ENCODE measurements around the gene SPIN1.
"Not testable (repeated sequence)": the region's sequence is repeated elsewhere in the genome, so short reads cannot be mapped to it uniquely, and the experiment has no call there.

SPIN1 gene

DNA sequence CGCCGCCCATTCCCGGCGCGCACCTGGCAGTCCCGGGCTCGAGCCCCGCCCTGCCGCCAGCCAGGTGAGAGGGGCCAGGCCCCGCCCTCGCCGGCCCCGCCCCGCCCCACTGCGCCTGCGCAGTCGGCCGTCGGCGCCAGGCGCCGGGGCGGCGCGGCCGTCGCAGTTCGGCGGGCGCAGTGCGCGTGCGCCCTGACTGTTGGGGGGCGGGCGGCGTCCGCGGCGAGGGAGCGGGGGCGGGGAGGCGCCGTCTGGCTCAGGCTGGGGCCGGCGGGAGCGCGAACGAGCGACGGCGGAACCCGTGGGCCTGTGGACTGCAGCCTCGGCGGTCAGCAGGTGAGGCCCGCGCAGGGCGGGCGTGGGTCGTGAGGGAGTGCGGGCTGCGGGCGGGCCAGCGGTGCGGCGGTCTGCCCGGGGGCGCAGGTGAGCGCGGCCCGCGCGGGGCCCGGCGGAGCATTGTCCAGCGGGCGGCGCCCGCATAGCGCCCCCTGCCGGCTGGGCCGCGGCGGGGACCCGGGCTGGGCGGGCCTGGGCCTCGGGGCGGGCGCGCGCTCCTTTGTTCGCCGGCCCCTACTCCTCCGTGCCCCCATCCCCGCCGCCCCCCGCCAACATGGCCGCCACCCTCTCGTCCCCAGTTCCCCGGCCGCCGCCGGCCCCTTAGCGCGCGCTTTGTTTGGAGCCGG is at the start of gene SPIN1:
TSS of gene SPIN1 (plus strand) at position 242 of the 683 bp plus-strand sequence. CDS start 38,096 bp downstream, outside the sequence.
- peak; percentile 23 for DNase-seq

DNA sequence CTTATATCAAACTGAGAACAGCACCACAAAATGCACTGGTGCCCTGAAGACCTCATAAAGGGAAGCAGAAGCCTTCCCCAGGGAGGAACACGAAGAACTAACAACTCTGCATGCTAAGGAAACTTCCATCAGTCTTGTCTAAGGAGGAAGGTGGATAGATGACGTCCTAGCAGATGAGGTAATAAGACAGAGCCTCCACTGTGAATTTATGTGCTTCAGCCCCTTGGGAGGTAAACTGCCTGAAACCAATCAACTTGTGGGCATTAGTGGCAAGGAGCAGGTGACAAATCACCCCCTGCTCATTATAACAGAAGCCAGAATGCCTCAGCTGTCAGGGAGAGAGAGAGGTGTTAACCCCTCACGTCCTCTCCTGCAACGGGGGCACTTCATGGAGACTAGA is 48.9 kb upstream of the SPIN1 start:
- no peak for DNase-seq

DNA sequence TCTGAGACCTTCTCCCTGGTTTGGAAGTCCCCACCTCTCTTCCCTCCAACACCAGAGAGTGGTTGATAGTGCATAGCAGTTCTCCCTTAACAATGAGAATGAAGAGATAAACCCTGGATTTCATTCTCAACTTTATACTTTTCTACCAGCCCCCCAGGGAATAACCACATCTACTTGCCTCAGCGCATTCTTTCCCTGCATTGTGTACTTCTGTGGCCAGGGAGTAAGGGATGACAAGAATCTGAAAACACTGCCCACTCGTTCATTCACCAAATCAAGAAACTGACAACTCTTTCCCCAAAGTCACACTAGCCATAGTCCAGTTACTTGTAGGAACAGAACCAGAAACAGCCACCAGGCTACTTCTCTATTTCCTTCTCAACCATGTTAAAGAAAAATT is 46.0 kb upstream of the SPIN1 start:
- no peak for DNase-seq

DNA sequence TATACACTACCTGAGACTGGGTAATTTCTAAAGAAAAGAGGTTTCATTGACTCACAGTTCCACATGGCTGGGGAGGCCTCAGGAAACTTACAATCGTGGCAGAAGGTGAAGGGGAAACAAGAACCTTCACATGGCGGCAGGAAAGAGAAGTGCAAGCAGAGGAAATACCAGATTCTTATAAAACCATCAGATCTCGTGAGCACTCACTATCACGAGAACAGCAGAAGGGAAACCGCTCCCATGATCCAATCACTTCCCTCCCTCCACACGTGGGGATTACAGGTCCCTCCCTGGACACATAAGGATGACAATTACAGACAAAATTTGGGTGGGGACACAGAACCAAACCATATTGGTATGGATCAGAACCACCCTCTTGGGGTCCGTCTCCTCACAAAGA is 44.2 kb upstream of the SPIN1 start:
- DNase-seq, result no peak

DNA sequence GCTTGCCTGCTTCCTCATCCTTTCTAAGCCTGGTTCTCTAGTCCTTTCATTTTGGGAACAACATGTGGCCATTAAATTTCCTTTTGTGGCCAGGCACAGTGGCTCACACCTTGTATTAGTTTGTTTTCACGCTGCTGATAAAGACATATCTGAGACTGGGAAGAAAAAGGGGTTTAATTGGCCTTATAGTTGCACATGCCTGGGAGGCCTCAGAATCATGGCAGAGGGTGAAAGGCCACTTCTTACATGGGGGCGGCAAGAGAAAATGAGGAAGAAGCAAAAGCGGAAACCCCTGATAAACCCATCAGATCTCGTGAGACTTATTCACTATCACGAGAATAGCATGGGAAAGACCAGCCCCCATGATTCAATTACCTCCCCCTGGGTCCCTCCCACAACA is 37.9 kb upstream of the SPIN1 start:
- DNase-seq, result not testable (repeated sequence)

DNA sequence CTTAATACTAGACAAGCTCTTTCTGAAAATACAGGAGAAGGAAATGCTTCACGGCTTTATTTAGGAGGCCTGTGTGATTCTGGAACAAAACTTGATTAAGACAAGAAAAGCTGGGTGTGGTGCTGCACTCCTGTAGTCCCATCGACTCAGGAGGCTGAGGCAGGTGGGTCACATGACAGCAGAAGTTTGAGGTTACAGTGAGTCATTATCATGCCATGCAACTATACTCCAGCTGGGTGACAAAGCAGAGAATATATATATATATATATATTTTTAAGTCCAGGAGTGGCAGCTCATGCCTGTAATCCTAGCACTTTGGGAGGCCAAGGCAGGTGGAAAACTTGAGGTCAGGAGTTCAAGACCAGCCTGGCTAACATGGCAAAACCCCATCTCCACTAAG is 33.1 kb upstream of the SPIN1 start:
- DNase-seq, result no peak

DNA sequence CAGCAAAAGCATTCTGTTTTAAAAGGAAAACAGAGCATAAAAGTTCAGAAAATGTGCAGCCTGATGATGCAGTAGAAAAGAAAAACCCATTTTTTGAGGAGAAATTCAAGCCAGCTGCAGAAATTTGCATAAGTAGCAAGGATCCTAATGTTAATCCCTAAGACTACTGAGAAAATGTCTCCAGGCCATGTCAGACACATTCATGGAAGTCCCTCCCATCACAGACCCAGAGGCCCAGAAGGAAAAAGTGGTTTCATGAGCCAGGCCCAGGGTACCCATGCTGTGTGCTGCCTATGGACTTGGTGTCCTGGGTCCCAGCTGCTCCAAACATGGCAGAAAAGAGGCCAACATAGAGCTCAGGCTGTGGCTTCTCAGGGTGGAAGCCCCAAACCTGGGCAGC is 31.0 kb upstream of the SPIN1 start:
- not testable (repeated sequence) for DNase-seq

DNA sequence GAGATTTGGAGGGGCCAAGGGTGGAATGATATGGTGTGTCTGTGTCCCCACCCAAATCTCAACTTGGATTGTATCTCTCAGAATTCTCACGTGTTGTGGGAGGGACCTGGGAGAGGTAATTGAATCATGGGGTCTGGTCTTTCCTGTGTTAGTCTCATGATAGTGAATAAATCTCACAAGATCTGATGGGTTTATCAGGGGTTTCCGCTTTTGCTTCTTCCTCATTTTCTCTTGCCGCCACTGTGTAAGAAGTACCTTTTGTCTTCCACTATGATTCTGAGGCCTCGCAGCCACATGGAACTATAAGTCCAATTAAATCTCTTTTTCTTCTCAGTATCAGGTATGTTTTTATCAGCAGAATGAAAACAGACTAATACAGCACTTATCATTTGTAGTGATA is 29.5 kb upstream of the SPIN1 start:
- no peak for DNase-seq

DNA sequence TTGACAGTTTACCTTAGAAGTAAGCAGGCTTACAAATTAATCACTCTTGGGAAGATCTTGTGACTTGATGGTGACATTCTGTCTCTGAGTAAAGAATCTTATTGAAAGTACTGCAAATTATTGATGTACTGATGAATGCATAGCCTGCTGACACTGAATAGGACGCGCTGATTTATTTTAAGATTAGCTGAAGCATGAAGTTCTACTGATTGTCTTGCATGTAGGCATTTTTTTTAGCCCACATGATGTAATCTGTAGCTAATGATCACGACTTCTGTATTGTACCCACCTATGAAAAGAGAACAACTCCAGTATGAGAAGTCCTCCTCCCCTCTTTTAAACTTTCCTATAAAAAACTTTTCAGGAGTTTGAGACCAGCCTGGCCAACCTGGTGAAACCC is 28.3 kb upstream of the SPIN1 start:
- no peak for DNase-seq

DNA sequence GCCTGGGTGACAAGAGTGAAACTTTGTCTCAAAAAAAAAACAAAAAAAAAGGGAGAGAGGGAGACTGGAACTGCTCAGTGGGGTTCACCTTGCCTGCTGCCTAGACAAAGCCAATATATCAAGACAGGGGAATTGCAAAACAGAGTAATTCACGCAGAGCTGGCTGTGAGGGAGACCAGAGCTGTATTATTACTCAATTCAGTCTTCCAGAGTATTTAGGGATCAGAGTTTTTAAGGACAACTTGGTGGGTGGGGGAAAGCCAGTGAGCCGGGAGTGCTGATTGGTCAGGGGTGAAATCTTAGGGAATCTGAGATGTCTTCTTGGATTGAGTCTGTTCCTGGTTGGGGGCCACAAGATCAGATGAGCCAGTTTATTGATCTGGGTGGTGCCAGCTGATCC is 25.6 kb upstream of the SPIN1 start:
- DNase-seq, result no peak

DNA sequence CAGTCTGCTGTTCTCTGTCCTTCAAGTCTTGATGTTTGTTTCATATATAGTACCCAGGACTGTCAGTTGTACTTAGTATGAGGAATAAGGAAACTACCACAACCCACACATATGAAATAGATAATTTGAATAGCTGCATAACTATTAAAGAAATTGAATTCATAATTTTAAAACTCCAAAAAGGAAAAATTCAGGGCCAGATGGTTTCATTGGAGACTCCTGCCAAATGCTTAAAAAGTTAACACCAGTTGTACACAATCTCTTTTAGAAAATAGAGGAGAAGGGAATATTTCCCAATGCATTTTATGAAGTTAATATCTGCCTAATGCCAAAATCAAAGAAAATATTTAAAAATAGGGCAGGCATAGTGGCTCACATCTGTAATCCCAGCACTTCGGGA is 24.6 kb upstream of the SPIN1 start:
- no peak for DNase-seq

DNA sequence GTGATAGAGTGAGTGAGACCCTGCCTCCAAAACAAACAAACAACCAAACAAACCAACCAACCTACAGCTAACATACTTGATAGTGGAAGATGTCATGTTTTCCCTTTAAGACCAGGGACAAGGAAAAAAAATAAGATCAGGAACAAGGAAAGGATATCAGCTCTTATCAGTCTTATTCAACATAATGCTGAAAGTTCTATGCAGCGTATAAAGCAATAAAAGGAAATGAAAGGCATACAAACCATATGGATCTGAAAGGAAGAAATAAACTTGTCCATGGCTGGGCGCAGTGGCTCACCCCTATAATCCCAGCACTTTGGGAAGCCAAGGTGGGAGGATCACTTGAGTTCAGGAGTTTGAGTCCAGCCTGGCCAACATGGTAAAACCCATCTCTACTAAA is 23.5 kb upstream of the SPIN1 start:
- DNase-seq, result no peak

DNA sequence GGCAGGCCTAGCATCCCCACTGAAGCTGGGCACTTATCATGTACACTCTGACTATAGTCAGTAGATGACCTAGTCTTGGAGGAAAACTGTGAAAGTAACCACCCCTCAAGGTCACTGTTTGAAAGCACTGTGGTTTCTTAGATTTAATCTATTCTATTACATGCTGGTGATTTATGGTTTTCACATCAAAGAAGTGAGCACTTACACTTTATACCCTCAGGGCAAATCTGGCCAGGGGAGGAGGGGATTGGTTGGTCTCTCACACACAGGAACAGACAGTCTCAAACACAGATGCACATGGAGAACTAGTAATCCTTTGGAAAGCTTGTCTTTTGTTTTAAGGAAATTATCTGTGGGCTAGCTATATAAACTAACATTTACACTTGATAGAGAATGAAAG is 17.9 kb upstream of the SPIN1 start:
- no peak for DNase-seq

DNA sequence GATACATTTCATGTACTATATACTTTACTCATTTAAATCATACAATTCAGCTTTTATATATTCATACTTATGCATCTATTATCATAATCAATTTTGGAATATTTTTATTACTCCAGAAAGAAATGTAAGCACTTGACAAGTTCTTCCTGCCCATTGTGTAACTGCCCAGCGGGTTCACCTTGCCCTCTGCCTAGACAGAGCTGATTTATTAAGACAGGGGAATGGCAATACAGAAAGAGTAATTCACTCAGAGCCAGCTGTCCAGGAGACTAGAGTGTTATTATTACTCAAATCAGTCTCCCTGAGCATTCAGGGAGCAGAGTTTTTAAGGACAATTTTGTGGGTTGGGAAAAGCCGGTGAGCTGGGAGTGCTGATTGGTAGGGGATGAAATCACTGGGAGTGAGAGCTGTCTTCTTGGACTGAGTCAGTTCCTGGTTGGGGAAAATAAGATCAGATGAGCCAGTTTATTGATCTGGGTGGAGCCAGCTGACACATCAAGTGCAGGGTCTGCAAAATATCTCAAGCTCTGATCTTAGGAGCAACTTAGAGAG is 16.1 kb upstream of the SPIN1 start:
- no peak for DNase-seq

DNA sequence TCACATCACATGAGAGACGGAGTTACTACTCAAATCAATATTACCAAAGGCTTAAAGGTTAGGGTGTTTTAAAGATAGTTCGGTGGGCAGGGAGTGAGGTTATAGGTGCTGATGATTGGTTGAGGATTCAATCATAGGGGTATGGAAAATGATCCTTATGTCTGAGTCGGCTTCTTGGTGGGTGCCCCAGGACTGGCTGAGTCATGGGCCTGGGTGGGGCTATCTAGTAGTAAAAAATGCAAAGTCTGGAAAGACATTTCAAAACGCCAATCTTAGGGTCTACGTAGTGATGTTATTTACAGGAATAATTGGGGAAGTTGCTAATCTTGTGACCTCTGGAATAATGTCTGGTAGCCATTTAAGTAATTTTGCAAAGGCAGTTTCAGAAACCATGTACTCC is 15.2 kb upstream of the SPIN1 start:
- DNase-seq, result no peak

DNA sequence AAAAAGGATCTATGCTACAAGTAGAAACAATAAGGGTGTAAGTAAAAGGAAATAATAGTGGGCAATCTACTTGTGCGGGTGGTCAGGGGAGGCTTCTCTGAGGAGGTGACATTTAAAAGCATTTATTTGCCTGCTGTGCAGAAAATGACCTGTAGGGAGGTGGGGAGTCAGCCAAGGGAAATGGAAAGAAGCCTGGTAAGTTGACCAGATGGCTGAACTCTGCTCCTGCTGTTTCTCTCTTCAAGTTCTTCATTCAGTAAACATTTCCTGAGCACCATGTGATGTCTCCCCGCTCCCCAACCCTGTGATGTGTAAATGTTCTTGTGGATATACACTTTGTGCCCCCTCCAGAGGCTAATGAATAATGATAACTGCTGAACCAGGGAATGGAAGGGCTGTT is 9.9 kb upstream of the SPIN1 start:
- DNase-seq, result no peak

DNA sequence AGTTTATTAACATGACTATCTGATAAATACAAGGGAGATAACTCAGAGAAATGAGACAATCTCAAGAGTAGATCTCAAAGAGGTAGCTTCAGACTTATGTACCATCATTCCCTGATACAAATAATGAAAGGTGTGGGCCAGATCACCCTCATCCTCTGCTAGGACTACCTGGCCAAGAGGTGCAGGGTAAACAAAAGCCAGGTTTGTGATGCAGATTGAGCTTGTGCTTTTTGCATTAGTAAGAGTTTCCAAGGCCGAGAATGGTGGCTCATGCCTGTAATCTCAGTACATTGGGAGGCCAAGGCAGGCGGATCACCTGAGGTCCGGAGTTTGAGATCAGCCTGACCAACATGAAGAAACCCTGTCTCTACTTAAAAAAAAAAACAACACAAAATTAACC is 8.9 kb upstream of the SPIN1 start:
- DNase-seq, result no peak

DNA sequence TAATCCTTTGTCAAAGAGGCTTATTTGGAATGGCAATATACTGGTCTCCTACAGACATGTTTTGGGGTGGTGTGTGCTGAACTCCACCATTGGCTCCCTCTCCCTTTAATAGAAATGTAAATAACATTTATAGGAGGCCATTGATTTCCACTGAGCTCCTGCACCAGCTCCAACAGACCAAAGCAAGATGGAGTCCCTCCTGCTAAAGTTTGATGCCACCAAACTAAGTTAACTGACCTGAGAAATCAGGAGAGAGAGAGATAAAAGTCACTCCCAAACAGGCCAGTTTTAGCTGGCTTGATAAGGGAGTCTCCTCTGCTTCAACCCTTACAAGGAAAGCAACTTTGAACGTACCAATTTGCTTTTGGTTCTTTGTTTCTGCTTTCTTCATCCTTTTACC is 8.1 kb upstream of the SPIN1 start:
- no peak for DNase-seq

DNA sequence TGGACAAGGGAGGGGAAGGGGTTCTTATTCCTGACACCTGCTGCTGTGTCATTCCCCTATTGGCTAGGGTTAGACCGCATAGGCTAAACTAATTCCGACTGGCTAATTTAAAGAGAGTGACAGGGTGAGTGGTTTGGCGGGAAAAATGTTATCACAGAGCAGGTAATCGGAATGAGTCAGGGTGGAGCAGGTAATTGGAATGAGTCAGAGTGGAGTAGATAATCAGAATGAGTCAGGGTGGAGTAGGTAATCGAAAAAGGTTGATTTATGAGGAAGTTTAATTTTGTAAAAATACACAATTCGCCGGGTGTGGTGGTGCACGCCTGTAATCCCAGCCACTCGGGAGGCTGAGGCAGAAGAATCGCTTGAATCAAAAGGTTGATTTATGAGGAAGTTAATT is 6.9 kb upstream of the SPIN1 start:
- not testable (repeated sequence) for DNase-seq

DNA sequence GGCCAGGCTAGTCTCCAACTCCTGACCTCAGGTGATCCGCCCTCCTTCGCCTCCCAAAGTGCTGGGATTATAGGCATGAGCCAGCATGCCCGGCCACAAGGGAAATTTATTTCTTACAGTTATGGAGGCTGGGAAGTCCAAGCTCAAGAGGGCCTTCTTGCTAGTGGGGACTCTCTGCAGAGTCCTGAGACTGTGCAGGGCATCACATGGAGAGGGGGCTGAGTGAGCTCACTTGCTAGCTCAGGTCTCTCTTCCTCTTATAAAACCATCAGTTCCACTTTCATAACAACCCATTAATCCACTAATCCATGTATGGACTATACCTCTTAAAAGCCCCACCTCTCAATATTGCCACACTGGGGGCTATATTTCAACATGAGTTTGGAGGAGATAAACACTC is 5.1 kb upstream of the SPIN1 start:
- DNase-seq, result no peak

DNA sequence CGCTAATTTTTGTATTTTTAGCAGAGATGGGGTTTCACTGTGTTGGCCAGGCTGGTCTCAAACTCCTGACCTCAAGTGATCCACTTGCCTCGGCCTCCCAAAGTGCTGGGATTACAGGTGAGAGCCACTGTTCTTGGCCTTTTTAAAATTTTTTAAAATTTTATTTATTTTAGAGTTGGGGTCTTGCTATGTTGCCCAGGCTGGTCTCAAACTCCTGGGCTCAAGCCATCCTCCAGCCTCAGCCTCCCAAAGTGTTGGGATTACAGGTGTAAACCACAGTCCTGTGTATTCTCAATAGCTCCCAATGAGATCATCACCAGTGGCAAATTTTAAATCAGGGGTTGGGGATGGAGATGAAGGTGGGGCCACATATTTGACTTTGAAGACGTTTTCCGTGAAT is 2.1 kb upstream of the SPIN1 start:
- not testable (repeated sequence) for DNase-seq

DNA sequence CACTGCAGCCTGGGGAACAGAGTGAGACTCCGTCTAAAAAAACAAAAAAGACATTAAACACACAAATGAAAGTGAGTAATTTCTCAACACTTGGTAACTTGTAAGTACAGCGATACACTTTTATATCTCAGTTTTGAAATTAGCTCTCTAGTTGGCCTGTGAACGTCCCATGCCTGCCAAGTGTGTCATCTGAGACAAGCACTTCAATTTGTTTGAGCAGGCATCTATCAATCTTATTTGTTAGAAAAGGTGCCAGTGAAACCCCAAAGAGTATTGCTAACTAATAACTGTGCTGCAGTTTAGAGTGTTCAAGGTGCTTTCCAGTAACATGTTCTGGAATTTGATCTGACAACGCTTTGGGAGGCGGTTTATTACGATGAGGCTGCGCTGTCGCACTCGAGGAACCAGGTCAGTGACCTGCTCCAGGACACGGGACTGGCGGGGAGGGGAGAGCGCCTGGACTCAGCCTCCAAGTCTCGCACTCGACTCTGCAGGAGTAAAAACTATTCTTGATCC is 1.1 kb upstream of the SPIN1 start:
- DNase-seq, result no peak

DNA sequence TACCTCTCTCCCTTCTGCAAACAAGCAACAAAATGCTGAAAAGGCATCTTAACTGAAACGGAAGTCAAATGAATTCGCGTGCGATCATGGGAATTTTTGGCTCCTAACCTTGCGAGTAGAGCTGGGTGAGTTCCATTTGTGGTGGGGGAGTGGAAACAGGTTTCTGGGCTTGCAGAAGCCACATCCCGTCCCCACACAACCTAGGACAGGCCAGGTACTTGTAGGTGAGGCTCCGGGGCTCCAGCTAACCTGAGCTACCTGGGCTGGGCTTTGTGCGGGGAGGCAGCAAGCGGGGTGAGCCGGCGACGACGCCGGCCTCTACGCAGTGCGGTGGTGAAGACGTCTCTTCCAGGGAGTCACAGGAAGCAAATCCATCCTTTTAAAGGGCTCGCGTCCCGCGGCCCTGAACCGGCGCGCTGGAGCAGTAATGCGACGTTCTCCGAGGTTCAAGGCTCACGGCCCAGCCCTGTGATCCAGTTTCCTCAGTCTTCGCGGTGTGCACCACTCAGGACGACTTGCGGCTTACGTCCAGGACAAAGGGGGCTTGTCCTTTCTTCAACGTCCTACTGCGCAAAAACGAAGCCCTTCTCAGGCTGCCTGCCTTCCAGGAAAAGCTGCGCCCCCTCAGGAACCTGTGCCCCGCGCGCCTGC is 567 bp upstream of the SPIN1 start:
- DNase-seq, result peak; percentile 3

DNA sequence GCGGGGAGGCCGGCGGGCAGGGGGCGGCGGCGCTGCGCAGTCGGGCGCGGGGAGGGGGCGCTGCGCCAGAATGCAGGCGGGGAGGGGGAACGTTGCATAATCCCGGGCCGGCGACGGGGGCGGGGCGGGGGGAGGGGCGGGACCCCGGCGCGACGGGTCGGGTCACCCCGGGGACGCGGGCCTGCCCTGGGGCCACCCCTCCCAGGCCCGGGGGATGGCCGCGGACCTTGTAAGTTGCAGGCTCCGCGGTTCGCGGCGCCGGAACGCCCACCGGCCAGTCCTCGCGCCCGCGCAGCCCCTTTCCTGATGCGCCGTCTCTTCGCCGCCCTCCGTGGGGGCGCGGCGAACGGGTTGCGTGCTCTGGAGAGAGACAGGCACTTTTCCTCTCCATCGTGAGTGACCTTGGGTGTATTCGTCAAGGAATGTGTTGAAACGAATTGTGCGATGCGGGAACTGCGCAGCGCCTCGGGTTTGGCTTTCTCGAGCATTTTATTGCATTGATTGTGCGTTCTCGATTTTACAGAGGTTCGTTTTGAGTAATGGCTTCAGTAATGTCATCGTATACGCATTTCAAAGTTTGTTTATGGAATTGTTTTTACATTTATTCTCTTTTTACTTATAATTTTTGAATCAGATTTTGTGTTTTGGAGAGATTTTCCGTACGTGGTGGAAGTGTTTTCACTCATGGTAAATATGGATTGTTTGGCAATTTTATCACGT is 802 bp downstream of the SPIN1 start:
- peak; percentile 36 for DNase-seq
